Right lobe of liver (tissue), 6 donors: ENCODE measurements around the gene STAT5B. TPM values are rescaled to one million over a fixed set of nuclear protein-coding genes. Genes with fewer than 3 reads are reported as not detected.

ENCODE experiments used
- ATAC-seq, 4 donors: fragments of 200-7000 bp; cut with Tn5 transposase; one replicate each; pipeline ENCODE4 v1.9.1; 2020; ENCODE audit warnings: mild to moderate bottlenecking in 4 of 4, moderate library complexity in 4 of 4
- DNase-seq, 3 donors: peaks; one replicate each; pipeline ENCODE4 v3.0.0-alpha.2; 2020
- H3K27ac ChIP-seq, 3 donors: fragments of 200-600 bp; one replicate each; pipeline ENCODE4 v1.8.0; 2022
- H3K27me3 ChIP-seq, 2 donors: fragments of 200-600 bp; one replicate each; pipeline ENCODE4 v1.8.0; 2022
- H3K36me3 ChIP-seq, 4 donors: fragments of 200-600 bp; sonication (generic) in 1 of 4; one replicate each; pipeline versions ENCODE4 v1.5.1 to v1.8.0; 2017 to 2022; ENCODE audit warnings: control low read depth in 1 of 4
- H3K4me1 ChIP-seq, 4 donors: fragments of 200-600 bp; sonication (generic) in 1 of 4; one replicate each; pipeline versions ENCODE4 v1.5.1 to v1.8.0; 2017 to 2022; ENCODE audit warnings: control low read depth in 1 of 4
- H3K4me3 ChIP-seq, 3 donors: fragments of 200-600 bp; one replicate each; pipeline ENCODE4 v1.8.0; 2022
- H3K9me3 ChIP-seq, 4 donors: fragments of 200-600 bp; sonication (generic) in 1 of 4; one replicate each; pipeline versions ENCODE4 v1.5.1 to v1.8.0; 2017 to 2022; ENCODE audit warnings: control low read depth in 1 of 4
- CTCF ChIP-seq, 4 donors: fragments of 200-600 bp in 3 of 4; fragments of 450-650 bp in 1 of 4; IDR thresholded peaks; one replicate each; pipeline versions ENCODE4 v1.5.1 to v1.8.0; 2016 to 2022; ENCODE audit warnings: antibody characterized with exemption in 4 of 4, mild to moderate bottlenecking in 2 of 4
- POLR2A ChIP-seq: fragments of 450-650 bp; IDR thresholded peaks from one replicate; pipeline ENCODE4 v1.6.1; 2017; ENCODE audit warnings: antibody characterized with exemption, mild to moderate bottlenecking
- WGBS: methylation state at CpG from one replicate; pipeline ENCODE4 v1.1.6; 2018; ENCODE audit warnings: low coverage, low lambda C conversion rate; ENCODE audit not compliant: insufficient coverage; ENCODE audit errors: missing lambda C conversion rate; 5-methylcytosine and 5-hydroxymethylcytosine counted together
- intact Hi-C, 2 donors: fragments of 100-400 bp; cut with DNase I; formaldehyde crosslinking; loops; one replicate each; pipeline versions ENCODE4 v1.11.2 to v1.14.1; 2022
- total RNA-seq, 6 experiments: library from RNA; depleted of rRNA in 2 of 6; stranded (reverse); fragments of >200 nt in 2 of 6; fragmentation: NEBNext Ultra II Directional in 3 of 6; extraction: Animal tissue kit (Norgen Biotek cat#: 25700) in 3 of 6; gene quantifications; one replicate each; pipeline versions ENCODE4 v1.1.0 to v1.2.4, GENCODE V29; 2016 to 2023
- donor health status: DM: no; HTN: yes; CAD: no.
- donor health status: DM: no; HTN: no; CAD: no.
- donor health status: DM: no; HTN: no; CAD: no.
- donor health status: DM: no; HTN: yes; CAD: no.
- donor health status: DM: no; HTN: yes; CAD: no.

STAT5B gene
- total RNA-seq, 6 experiments from 2014 or later: 21.2 to 29.0 (median 26.7) TPM

GRCh38 chr17:42236760-42237159 is 39.4 kb downstream of the STAT5B start:
- no peaks in the 10 kb centered on the region for H3K36me3 ChIP-seq
- no peak overlapping the region for H3K27ac ChIP-seq
- no peaks in the 10 kb centered on the region for H3K9me3 ChIP-seq
- no peaks in the 10 kb centered on the region for H3K27me3 ChIP-seq
- TF ChIP-seq CTCF (IDR thresholded peaks at IDR 0.05) (no peak), POLR2A (no peak)
- H3K4me3 ChIP-seq: no peak overlapping the region
- intact Hi-C loops: no loop called here
- DNase-seq (no peak), ATAC-seq (no peak)
- H3K4me1 ChIP-seq: peaks cover 0 to 18% (median 4%) of the 10 kb centered on the region in 4 donors
- WGBS: 95% methylated on average over 6 of the region's 7 CpGs

- 63% methylated on average over 2 of the region's 2 CpGs for WGBS
- no peaks in the 10 kb centered on the region for H3K4me1 ChIP-seq
- DNase-seq: no peak
- no peaks in the 10 kb centered on the region for H3K9me3 ChIP-seq
- TF ChIP-seq CTCF (IDR thresholded peaks at IDR 0.05): no peak
- TF ChIP-seq POLR2A: no peak
- intact Hi-C loops: no loop called here
- ATAC-seq: peak in 1 of 4 donors; percentile 15
- no peaks in the 10 kb centered on the region for H3K27me3 ChIP-seq
- no peak overlapping the region for H3K4me3 ChIP-seq
- H3K27ac ChIP-seq: no peak overlapping the region
- no peaks in the 10 kb centered on the region for H3K36me3 ChIP-seq
These were observed 42.2 kb downstream of the STAT5B start for GRCh38 chr17:42233994-42234393.

GRCh38 chr17:42233156-42233555 is 43.0 kb downstream of the STAT5B start:
- TF ChIP-seq CTCF (IDR thresholded peaks at IDR 0.05) (no peak), POLR2A (no peak)
- Histone ChIP-seq H3K27ac (no peak overlapping the region), H3K4me3 (no peak overlapping the region), H3K27me3 (no peaks in the 10 kb centered on the region), H3K9me3 (no peaks in the 10 kb centered on the region), H3K4me1 (no peaks in the 10 kb centered on the region), H3K36me3 (no peaks in the 10 kb centered on the region)
- DNase-seq (no peak), ATAC-seq (peak in 1 of 4 donors; percentile 28)
- intact Hi-C loops: no loop called here
- WGBS: 78% methylated on average over 1 of the region's 5 CpGs

- intact Hi-C loops: no loop called here
- no peak overlapping the region for H3K27ac ChIP-seq
- H3K4me3 ChIP-seq: no peak overlapping the region
- WGBS: 78% methylated on average over 5 of the region's 5 CpGs
- no peak for ATAC-seq
- no peaks in the 10 kb centered on the region for H3K4me1 ChIP-seq
- H3K9me3 ChIP-seq: no peaks in the 10 kb centered on the region
- no peaks in the 10 kb centered on the region for H3K36me3 ChIP-seq
- no peaks in the 10 kb centered on the region for H3K27me3 ChIP-seq
- TF ChIP-seq POLR2A: no peak
- no peak for TF ChIP-seq CTCF (IDR thresholded peaks at IDR 0.05)
- no peak for DNase-seq
These were observed 46.0 kb downstream of the STAT5B start for GRCh38 chr17:42230225-42230624.
